Loucy (cell line): ENCODE data around the gene ZNF761.

Experiments
- H2AFZ ChIP-seq: fragments of 200-600 bp; sonication (generic); 2 replicates; pipeline ENCODE4 v1.6.0; 2016; ENCODE audit warnings: antibody characterized with exemption, mild to moderate bottlenecking, low read length, moderate library complexity
- H3F3A ChIP-seq: fragments of 200-600 bp; 2 replicates; pipeline ENCODE4 v1.6.0; 2016; ENCODE audit warnings: antibody characterized with exemption, low read depth, mild to moderate bottlenecking
- H3K27me3 ChIP-seq: fragments of 200-600 bp; sonication (generic); 2 replicates; pipeline ENCODE4 v1.6.1; 2014; ENCODE audit warnings: low read length, mild to moderate bottlenecking; ENCODE audit not compliant: insufficient read depth, poor library complexity, severe bottlenecking
- H3K36me3 ChIP-seq: fragments of 200-600 bp; sonication (generic); 2 replicates; pipeline ENCODE4 v1.6.1; 2016; ENCODE audit warnings: low read length; ENCODE audit not compliant: insufficient read depth
- H3K4me1 ChIP-seq: fragments of 200-600 bp; sonication (generic); 2 replicates; pipeline ENCODE4 v1.5.1; 2014; ENCODE audit warnings: low read length, mild to moderate bottlenecking; ENCODE audit not compliant: insufficient read depth, poor library complexity, severe bottlenecking
- H3K4me2 ChIP-seq: fragments of 200-600 bp; sonication (generic); 2 replicates; pipeline ENCODE4 v1.6.0; 2014; ENCODE audit warnings: antibody characterized with exemption, low read length, low read depth, mild to moderate bottlenecking; ENCODE audit not compliant: poor library complexity, severe bottlenecking
- H3K4me3 ChIP-seq: fragments of 200-600 bp; sonication (generic); 2 replicates; pipeline ENCODE4 v1.5.1; 2014; ENCODE audit warnings: low read length, mild to moderate bottlenecking, mixed read lengths; ENCODE audit not compliant: poor library complexity, severe bottlenecking
- H3K79me2 ChIP-seq: fragments of 200-600 bp; sonication (generic); 2 replicates; pipeline ENCODE4 v1.6.1; 2014; ENCODE audit warnings: low read length; ENCODE audit not compliant: insufficient read depth
- H3K9ac ChIP-seq: fragments of 200-600 bp; sonication (generic); 2 replicates; pipeline ENCODE4 v1.6.0; 2014; ENCODE audit warnings: mild to moderate bottlenecking, low read depth, low read length, moderate library complexity; ENCODE audit not compliant: poor library complexity, severe bottlenecking
- H3K9me2 ChIP-seq: fragments of 200-600 bp; sonication (generic); replicated peaks from 2 replicates; pipeline ENCODE4 v1.6.1; 2016; ENCODE audit warnings: low read depth, low read length, mixed read lengths
- H3K9me3 ChIP-seq: fragments of 200-600 bp; sonication (generic); 2 replicates; pipeline ENCODE4 v1.6.1; 2014; ENCODE audit warnings: mild to moderate bottlenecking, antibody characterized with exemption, low read length, low read depth; ENCODE audit not compliant: insufficient read depth
- H4K20me1 ChIP-seq: fragments of 200-600 bp; sonication (generic); 2 replicates; pipeline ENCODE4 v1.6.0; 2014; ENCODE audit warnings: antibody characterized with exemption, low read length, mild to moderate bottlenecking; ENCODE audit not compliant: insufficient read depth, poor library complexity, severe bottlenecking
- EZH2phosphoT487 ChIP-seq: fragments of 200-600 bp; IDR thresholded peaks from 2 replicates; pipeline ENCODE4 v1.6.1; 2018; ENCODE audit warnings: antibody characterized with exemption, mild to moderate bottlenecking, moderate library complexity, borderline replicate concordance
- TF ChIP-seq, protein P1 (sequence below): fragments of 200-600 bp; sonication (generic); conservative IDR thresholded peaks from 2 replicates; pipeline ENCODE4 v1.5.1; 2014; ENCODE audit warnings: mild to moderate bottlenecking, antibody characterized with exemption, low read length

The ZNF761 gene

DNA sequence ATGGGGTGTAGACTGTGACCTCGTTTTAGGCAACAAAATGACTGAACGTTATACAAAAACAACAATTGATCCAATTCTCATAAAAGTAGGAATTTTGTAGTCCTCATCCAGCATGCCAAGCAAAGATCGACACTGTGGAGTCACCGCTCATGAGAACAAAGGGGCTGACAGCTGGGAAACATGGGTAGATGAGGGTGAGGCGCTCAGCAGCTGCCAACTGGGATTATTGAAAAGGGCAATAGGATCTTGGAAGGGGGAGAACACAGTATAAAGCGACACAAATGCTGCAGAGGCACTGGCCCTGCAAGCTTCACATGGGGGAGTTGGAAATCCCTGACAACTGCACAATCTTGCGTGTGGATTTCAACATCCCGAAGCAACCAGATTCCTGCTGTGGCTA lies 42.2 kb upstream of the ZNF761 start:
- Histone ChIP-seq H3K27me3 (no peaks in the 10 kb centered on the region), H2AFZ (no peak overlapping the region), H3K4me3 (no peak overlapping the region), H3K4me1 (no peaks in the 10 kb centered on the region), H3K36me3 (no peaks in the 10 kb centered on the region), H3K4me2 (no peak overlapping the region), H4K20me1 (no peaks in the 10 kb centered on the region), H3K9ac (no peak overlapping the region), H3K79me2 (no peaks in the 10 kb centered on the region), H3K9me2 (no peaks in the 10 kb centered on the region), H3F3A (no peaks in the 10 kb centered on the region), H3K9me3 (no peaks in the 10 kb centered on the region; the same call in 1 of the 2 replicates)
- TF ChIP-seq, protein P1, sequence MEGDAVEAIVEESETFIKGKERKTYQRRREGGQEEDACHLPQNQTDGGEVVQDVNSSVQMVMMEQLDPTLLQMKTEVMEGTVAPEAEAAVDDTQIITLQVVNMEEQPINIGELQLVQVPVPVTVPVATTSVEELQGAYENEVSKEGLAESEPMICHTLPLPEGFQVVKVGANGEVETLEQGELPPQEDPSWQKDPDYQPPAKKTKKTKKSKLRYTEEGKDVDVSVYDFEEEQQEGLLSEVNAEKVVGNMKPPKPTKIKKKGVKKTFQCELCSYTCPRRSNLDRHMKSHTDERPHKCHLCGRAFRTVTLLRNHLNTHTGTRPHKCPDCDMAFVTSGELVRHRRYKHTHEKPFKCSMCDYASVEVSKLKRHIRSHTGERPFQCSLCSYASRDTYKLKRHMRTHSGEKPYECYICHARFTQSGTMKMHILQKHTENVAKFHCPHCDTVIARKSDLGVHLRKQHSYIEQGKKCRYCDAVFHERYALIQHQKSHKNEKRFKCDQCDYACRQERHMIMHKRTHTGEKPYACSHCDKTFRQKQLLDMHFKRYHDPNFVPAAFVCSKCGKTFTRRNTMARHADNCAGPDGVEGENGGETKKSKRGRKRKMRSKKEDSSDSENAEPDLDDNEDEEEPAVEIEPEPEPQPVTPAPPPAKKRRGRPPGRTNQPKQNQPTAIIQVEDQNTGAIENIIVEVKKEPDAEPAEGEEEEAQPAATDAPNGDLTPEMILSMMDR = no peak
- TF ChIP-seq EZH2phosphoT487 = no peak

DNA sequence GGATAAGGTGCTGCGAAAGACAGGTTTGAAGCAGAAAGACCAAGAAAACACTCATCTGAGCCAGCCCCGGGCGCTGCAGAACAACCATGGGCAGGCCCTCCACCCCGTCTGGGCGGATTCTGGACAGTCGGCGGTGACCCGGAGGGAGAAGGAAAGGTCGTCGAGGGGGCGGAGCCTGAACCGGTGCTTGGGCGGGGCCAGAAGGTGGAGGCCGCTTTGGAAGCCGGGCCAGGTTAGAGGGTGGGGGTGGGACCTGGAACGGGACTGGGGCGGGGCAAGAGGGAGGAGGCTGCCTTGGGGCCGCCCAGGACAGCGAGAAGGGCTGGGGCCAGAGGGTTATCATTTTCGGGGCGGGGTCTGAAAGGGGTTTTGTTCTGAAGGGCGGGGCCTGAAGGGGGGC lies 41.8 kb upstream of the ZNF761 start:
- Histone ChIP-seq H3K4me3 (no peak overlapping the region), H3K4me1 (no peaks in the 10 kb centered on the region), H3K79me2 (no peaks in the 10 kb centered on the region), H3K9me2 (no peaks in the 10 kb centered on the region), H3K9me3 (no peaks in the 10 kb centered on the region), H2AFZ (no peak overlapping the region), H3K36me3 (no peaks in the 10 kb centered on the region), H3K27me3 (no peaks in the 10 kb centered on the region), H3K4me2 (no peak overlapping the region), H3K9ac (no peak overlapping the region), H3F3A (no peaks in the 10 kb centered on the region), H4K20me1 (no peaks in the 10 kb centered on the region)
- no peak for TF ChIP-seq EZH2phosphoT487
- TF ChIP-seq, protein P1 = no peak

DNA sequence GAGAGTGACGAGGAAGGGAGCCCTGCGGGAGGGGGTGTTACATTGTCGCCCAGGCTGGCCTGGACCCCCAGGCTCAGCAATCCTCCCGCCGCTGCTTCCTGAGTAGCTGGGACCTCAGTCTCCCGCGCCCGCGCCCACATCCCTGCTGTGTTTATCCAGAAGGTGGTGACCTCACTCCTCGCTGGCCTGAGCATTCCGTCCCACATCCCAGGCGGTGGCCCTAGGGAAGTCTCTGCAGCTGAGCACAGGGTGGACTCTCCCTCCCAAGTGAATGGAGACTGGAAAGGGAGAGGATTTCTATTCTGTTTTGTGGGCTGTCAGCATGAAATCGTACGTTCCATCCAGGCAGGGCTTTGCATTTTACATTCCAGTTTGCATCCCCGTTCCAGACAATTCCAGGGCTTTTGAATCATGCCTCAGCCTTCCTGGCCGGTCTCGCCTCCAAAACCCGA lies 37.2 kb upstream of the ZNF761 start:
- H3K4me2 ChIP-seq = peak overlapping the region; percentile 62

More for the DNA sequence above, 37.2 kb upstream of the ZNF761 start:
- peaks cover 6% of the 10 kb centered on the region for H3K4me1 ChIP-seq
- no peaks in the 10 kb centered on the region for H3F3A ChIP-seq
- H3K9ac ChIP-seq = peak overlapping the region; percentile 91
- H3K27me3 ChIP-seq = no peaks in the 10 kb centered on the region
- peaks cover 19% of the 10 kb centered on the region for H3K79me2 ChIP-seq
- no peaks in the 10 kb centered on the region for H3K9me2 ChIP-seq
- peak overlapping the region; percentile 88 for H3K4me3 ChIP-seq
- H4K20me1 ChIP-seq = peaks cover 15% of the 10 kb centered on the region
- H3K36me3 ChIP-seq = no peaks in the 10 kb centered on the region
- TF ChIP-seq, protein P1 = no peak
- TF ChIP-seq EZH2phosphoT487 = no peak
- peak overlapping the region; percentile 76 for H2AFZ ChIP-seq
- no peaks in the 10 kb centered on the region for H3K9me3 ChIP-seq
